Neural crest cell (in vitro differentiated cells): ENCODE results near the gene RUBCNL. TPM values are rescaled to one million over a fixed set of nuclear protein-coding genes. Genes with fewer than 3 reads are reported as not detected.
"Not testable (repeated sequence)": the region's sequence is repeated elsewhere in the genome, so short reads cannot be mapped to it uniquely, and the experiment has no call there.

Experiments used
- DNase-seq: peaks from one replicate; pipeline ENCODE4 v3.0.0; 2021; ENCODE audit warnings: low read depth, mixed read lengths, low spot score
- H3K27ac Mint-ChIP-seq: one replicate; pipeline ENCODE4 v1.8.0; 2021; ENCODE audit warnings: mild to moderate bottlenecking, mixed read lengths; ENCODE audit not compliant: unreplicated experiment
- H3K27me3 Mint-ChIP-seq: 2 replicates; pipeline ENCODE4 v1.8.0; 2021; ENCODE audit warnings: low read depth, mild to moderate bottlenecking, mixed read lengths
- H3K36me3 Mint-ChIP-seq: 2 replicates; pipeline ENCODE4 v1.8.0; 2021; ENCODE audit warnings: low read depth, mild to moderate bottlenecking, mixed read lengths
- H3K4me1 Mint-ChIP-seq: 2 replicates; pipeline ENCODE4 v1.8.0; 2021; ENCODE audit warnings: mixed read lengths
- H3K4me3 Mint-ChIP-seq: one replicate; pipeline ENCODE4 v1.8.0; 2021; ENCODE audit warnings: mild to moderate bottlenecking, mixed read lengths
- H3K9me3 Mint-ChIP-seq: 2 replicates; pipeline ENCODE4 v1.8.0; 2021; ENCODE audit warnings: mixed read lengths
- long read RNA-seq: library from polyadenylated mRNA; unstranded; transcript quantifications from one replicate; pipeline ENCODE4 v2.0.0, GENCODE V29; 2020
- total RNA-seq: library from RNA; stranded (reverse); gene quantifications from 2 replicates; pipeline ENCODE4 v1.2.1, GENCODE V29; 2021
- TF ChIP-seq, protein P1 (sequence below): fragments of 200-600 bp; sonication (generic); conservative IDR thresholded peaks from 2 replicates; pipeline ENCODE4 v1.5.0; 2021; ENCODE audit warnings: antibody characterized with exemption, mild to moderate bottlenecking

Gene RUBCNL, protein sequence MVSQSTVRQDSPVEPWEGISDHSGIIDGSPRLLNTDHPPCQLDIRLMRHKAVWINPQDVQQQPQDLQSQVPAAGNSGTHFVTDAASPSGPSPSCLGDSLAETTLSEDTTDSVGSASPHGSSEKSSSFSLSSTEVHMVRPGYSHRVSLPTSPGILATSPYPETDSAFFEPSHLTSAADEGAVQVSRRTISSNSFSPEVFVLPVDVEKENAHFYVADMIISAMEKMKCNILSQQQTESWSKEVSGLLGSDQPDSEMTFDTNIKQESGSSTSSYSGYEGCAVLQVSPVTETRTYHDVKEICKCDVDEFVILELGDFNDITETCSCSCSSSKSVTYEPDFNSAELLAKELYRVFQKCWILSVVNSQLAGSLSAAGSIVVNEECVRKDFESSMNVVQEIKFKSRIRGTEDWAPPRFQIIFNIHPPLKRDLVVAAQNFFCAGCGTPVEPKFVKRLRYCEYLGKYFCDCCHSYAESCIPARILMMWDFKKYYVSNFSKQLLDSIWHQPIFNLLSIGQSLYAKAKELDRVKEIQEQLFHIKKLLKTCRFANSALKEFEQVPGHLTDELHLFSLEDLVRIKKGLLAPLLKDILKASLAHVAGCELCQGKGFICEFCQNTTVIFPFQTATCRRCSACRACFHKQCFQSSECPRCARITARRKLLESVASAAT
- 29.7 and 36.4 TPM in 2 replicates for total RNA-seq
- long read RNA-seq, transcript RUBCNL-204 (13 exons, 3,206 nt): minor isoform, 20 of 147 reads
- long read RNA-seq, transcript RUBCNL-208 (15 exons, 3,979 nt): major isoform, 53 of 147 reads
- long read RNA-seq, partial matches to known transcripts: 10 of 147 reads
- long read RNA-seq, other reads (novel, unspliced or antisense): 57 of 147 reads

DNA sequence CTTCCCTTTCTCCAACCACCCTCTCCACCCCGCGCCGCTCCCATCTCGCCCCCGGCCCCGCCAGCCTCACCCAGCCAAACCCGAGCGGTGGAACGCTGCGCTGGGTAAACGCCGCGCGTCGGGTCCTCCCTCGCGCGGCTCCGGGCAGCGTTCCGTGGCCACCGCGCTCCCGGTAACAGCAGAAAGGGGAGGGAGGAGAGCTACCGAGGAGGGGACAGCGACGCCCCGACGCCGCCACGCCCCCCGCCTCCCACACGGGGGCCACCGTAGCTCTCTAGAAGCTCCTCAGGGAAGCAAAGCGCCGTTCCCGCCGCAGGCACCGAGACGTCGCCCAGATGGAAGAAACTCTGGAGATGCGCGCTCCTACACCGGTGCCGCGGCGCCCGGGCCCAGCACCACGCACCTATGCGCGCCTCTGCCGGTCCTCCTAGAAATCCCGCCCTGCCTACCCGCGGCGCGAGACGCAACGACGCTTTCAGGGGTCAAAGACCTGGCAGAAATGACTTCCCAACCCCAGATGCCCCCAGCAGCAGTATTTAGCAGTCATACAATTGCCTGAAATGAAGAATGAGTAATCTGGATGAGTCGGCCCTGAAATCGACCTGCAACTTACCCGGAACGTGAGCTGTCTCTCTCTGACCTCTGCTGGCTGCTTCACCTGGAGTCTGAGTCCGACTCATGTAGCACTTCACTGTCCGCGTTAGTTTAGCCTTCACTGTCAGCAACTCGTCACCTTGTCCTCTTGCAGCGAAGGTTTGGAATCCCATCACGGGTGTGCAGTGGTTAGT, at the start of gene RUBCNL:
Gene RUBCNL (minus strand): TSS at position 189 of the 788 bp plus-strand sequence. CDS start 14,777 bp downstream, outside the sequence.
- Mint-ChIP-seq H3K4me3 (peak within 1 kb of the TSS; percentile 86), H3K36me3 (peaks cover 4% of the 10 kb centered on the region), H3K4me1 (peaks cover 66% of the 10 kb centered on the region), H3K9me3 (no peaks in the 10 kb centered on the region), H3K27me3 (peaks cover 39% of the 10 kb centered on the region), H3K27ac (peak within 1 kb of the TSS; percentile 30)
- TF ChIP-seq, protein P1, sequence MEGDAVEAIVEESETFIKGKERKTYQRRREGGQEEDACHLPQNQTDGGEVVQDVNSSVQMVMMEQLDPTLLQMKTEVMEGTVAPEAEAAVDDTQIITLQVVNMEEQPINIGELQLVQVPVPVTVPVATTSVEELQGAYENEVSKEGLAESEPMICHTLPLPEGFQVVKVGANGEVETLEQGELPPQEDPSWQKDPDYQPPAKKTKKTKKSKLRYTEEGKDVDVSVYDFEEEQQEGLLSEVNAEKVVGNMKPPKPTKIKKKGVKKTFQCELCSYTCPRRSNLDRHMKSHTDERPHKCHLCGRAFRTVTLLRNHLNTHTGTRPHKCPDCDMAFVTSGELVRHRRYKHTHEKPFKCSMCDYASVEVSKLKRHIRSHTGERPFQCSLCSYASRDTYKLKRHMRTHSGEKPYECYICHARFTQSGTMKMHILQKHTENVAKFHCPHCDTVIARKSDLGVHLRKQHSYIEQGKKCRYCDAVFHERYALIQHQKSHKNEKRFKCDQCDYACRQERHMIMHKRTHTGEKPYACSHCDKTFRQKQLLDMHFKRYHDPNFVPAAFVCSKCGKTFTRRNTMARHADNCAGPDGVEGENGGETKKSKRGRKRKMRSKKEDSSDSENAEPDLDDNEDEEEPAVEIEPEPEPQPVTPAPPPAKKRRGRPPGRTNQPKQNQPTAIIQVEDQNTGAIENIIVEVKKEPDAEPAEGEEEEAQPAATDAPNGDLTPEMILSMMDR: no peak
- peak; percentile 53 for DNase-seq

DNA sequence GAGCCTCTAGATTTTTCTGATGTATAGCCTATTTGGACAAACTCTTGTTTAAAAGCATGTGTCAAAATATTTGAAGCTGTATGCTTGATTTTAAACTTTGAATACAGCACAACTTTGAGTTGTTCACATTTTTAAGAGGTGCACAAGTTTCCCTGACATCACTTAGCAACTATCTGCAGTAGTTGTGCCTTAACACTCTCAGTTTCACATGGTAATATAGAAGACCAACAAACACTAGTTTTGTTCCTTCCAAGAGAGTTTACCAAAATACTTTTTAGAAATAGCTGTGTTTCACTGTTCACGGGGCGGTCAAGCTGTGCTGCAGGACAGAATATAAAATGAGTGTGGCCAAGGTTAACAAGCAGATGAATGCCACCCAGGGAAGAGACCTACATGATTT, 42.5 kb upstream of the RUBCNL start:
- not testable (repeated sequence) for H3K9me3 Mint-ChIP-seq, H3K27me3 Mint-ChIP-seq, H3K36me3 Mint-ChIP-seq, H3K27ac Mint-ChIP-seq, DNase-seq, H3K4me3 Mint-ChIP-seq
- H3K4me1 Mint-ChIP-seq: peaks cover 14% of the 10 kb centered on the region

DNA sequence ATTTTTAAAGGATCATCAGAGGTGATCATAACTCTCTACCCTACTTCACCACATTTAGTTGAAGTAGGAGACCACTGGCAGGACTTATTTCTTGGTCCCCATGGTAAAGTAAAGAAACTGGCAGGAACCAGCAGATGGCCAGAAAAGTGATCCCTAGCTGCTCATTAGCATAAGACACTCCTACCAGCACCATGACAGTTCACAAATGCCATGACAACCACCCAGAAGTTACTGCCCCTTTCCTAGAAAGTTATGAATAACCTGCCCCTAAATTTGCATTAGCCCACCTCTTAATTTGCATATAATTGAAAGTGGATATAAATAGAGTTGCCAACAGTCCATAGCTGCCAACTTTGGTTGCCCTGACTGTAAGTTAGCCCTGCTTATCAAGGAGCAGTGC, 18.4 kb upstream of the RUBCNL start:
- no peak overlapping the region for H3K27ac Mint-ChIP-seq
- H3K27me3 Mint-ChIP-seq: no peaks in the 10 kb centered on the region
- H3K36me3 Mint-ChIP-seq: peaks cover 13% of the 10 kb centered on the region

DNA sequence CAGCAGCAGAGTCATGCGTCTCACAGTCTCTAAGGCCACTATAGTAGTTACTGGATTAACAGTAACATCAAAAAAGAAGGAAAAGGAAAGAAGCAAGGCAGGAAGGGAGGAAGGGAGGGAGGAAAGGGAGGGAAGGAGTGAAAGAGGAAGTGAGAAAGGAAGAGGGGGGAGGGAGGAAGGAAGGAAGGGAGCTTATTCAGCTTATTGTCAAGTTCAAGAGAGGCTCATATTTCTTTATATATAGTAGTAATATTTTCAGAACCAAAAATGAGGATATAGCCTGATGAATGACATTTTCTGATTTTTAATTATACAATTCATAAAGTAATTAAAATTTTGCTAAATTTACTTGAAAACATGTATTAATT, 17.7 kb upstream of the RUBCNL start:
- TF ChIP-seq, protein P1: no peak
- Mint-ChIP-seq H3K4me1 (peaks cover 24% of the 10 kb centered on the region), H3K4me3 (no peak overlapping the region), H3K9me3 (peaks cover 8% of the 10 kb centered on the region), H3K36me3 (peaks cover 10% of the 10 kb centered on the region), H3K27ac (no peak overlapping the region), H3K27me3 (no peaks in the 10 kb centered on the region)
- no peak for DNase-seq

More for the DNA sequence above, 18.4 kb upstream of the RUBCNL start:
- H3K4me3 Mint-ChIP-seq: no peak overlapping the region
- peaks cover 9% of the 10 kb centered on the region for H3K9me3 Mint-ChIP-seq
- TF ChIP-seq, protein P1: no peak
- DNase-seq: no peak
- H3K4me1 Mint-ChIP-seq: peaks cover 17% of the 10 kb centered on the region

- no peak for DNase-seq
- Mint-ChIP-seq H3K27me3 (no peaks in the 10 kb centered on the region), H3K9me3 (peaks cover 8% of the 10 kb centered on the region), H3K36me3 (peaks cover 10% of the 10 kb centered on the region), H3K27ac (no peak overlapping the region), H3K4me1 (peaks cover 25% of the 10 kb centered on the region), H3K4me3 (no peak overlapping the region)
- TF ChIP-seq, protein P1: no peak
Measured at GRCh38 chr13:46403851-46404732, 17.0 kb upstream of the RUBCNL start.
